Ascending aorta (tissue), 2 donors: ENCODE results near the gene MRPS33. TPM values are rescaled to one million over a fixed set of nuclear protein-coding genes. Genes with fewer than 3 reads are reported as not detected.
"Not testable (repeated sequence)": the region's sequence is repeated elsewhere in the genome, so short reads cannot be mapped to it uniquely, and the experiment has no call there.

Source experiments
- DNase-seq, 2 donors: peaks; one replicate each; pipeline ENCODE4 v3.0.0-alpha.2; 2019; ENCODE audit warnings: low spot score in 2 of 2
- H3K27ac ChIP-seq, 2 donors: fragments of 200-600 bp; sonication (generic); one replicate each; pipeline ENCODE4 v1.5.1; 2016 to 2017; ENCODE audit warnings: mild to moderate bottlenecking in 1 of 2
- H3K27me3 ChIP-seq: fragments of 200-600 bp; sonication (generic); one replicate; pipeline ENCODE4 v1.5.1; 2017
- H3K36me3 ChIP-seq, 2 donors: fragments of 200-600 bp; sonication (generic); one replicate each; pipeline ENCODE4 v1.5.1; 2016
- H3K4me1 ChIP-seq, 2 donors: fragments of 200-600 bp; sonication (generic); one replicate each; pipeline ENCODE4 v1.5.1; 2016 to 2017; ENCODE audit warnings: mild to moderate bottlenecking in 1 of 2
- H3K4me3 ChIP-seq, 2 donors: fragments of 200-600 bp; sonication (generic); one replicate each; pipeline ENCODE4 v1.5.1; 2016 to 2017; ENCODE audit warnings: mild to moderate bottlenecking in 1 of 2
- H3K9me3 ChIP-seq, 2 donors: fragments of 200-600 bp; sonication (generic); one replicate each; pipeline ENCODE4 v1.5.1; 2016
- intact Hi-C: fragments of 100-400 bp; cut with DNase I; formaldehyde crosslinking; loops from one replicate; pipeline ENCODE4 v1.15.1; 2023
- total RNA-seq: library from RNA; depleted of rRNA; stranded (reverse); fragments of >200 nt; gene quantifications from one replicate; pipeline ENCODE4 v1.1.0, GENCODE V29; 2016
- TF ChIP-seq, protein P1 (sequence below), 3 experiments: fragments of 200-600 bp in 2 of 3; fragments of 450-650 bp in 1 of 3; sonication (generic) in 2 of 3; IDR thresholded peaks; one replicate each; pipeline ENCODE4 v1.5.1; 2016 to 2019; ENCODE audit warnings: antibody characterized with exemption in 3 of 3, mild to moderate bottlenecking in 1 of 3, moderate library complexity in 1 of 3

Gene MRPS33
- total RNA-seq, 1 donor from 2014 or later = 8.9 TPM

GRCh38 chr7:140961117-140961516 lies 53.6 kb downstream of the MRPS33 start:
- TF ChIP-seq, protein P1, sequence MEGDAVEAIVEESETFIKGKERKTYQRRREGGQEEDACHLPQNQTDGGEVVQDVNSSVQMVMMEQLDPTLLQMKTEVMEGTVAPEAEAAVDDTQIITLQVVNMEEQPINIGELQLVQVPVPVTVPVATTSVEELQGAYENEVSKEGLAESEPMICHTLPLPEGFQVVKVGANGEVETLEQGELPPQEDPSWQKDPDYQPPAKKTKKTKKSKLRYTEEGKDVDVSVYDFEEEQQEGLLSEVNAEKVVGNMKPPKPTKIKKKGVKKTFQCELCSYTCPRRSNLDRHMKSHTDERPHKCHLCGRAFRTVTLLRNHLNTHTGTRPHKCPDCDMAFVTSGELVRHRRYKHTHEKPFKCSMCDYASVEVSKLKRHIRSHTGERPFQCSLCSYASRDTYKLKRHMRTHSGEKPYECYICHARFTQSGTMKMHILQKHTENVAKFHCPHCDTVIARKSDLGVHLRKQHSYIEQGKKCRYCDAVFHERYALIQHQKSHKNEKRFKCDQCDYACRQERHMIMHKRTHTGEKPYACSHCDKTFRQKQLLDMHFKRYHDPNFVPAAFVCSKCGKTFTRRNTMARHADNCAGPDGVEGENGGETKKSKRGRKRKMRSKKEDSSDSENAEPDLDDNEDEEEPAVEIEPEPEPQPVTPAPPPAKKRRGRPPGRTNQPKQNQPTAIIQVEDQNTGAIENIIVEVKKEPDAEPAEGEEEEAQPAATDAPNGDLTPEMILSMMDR (IDR thresholded peaks at IDR 0.05) = no peak
- no peak for DNase-seq
- Histone ChIP-seq H3K36me3 (no peaks in the 10 kb centered on the region), H3K9me3 (no peaks in the 10 kb centered on the region), H3K27me3 (no peaks in the 10 kb centered on the region), H3K4me1 (no peaks in the 10 kb centered on the region), H3K4me3 (no peak overlapping the region), H3K27ac (no peak overlapping the region)
- intact Hi-C loops = no loop called here

DNA sequence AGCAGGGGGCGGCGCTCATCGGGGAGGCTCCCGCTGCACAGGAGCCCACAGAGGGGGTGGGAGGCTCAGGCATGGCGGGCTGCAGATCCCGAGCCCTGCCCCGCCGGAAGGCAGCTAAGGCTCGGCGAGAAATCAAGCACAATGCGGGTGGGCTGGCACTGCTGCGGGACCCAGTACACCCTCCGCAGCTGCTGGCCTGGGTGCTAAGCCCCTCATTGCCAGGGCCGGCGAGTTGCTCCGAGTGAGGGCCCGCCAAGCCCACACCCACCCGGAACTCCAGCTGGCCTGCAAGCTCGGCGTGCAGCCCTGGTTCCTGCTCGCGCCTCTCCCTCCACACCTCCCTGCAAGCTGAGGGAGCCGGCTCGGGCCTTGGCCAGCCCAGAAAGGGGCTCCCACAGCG lies 57.8 kb downstream of the MRPS33 start:
- DNase-seq, H3K9me3 ChIP-seq: not testable (repeated sequence)

More for the DNA sequence above, 57.8 kb downstream of the MRPS33 start:
- H3K36me3 ChIP-seq, H3K27ac ChIP-seq, H3K4me1 ChIP-seq, H3K4me3 ChIP-seq, H3K27me3 ChIP-seq, intact Hi-C loops: not testable (repeated sequence)

Other genes starting within 250 kb of the MRPS33 start
- gene BRAF, start 90.0 kb downstream of the MRPS33 start, total RNA-seq = 14.2 TPM
- gene TMEM178B, start 59.1 kb upstream of the MRPS33 start, total RNA-seq = 1.9 TPM